H9 (cell line): ENCODE results near the gene KRTAP2-3. TPM values are rescaled to one million over a fixed set of nuclear protein-coding genes. Genes with fewer than 3 reads are reported as not detected.

Experiments used
- DNase-seq: peaks from one replicate; pipeline ENCODE4 v3.0.0-alpha.2; 2017
- H2AFZ ChIP-seq: one replicate; pipeline ENCODE4 v1.6.1; 2013; ENCODE audit warnings: mild to moderate bottlenecking, low read length, control low read depth, moderate library complexity
- H2AK5ac ChIP-seq: 2 replicates; pipeline ENCODE4 v1.6.1; 2013; ENCODE audit warnings: low read length, control low read depth, mixed read lengths; ENCODE audit not compliant: insufficient read length
- H2BK120ac ChIP-seq: one replicate; pipeline ENCODE4 v1.6.1; 2013; ENCODE audit warnings: low read depth, mild to moderate bottlenecking, low read length, control low read depth, inconsistent platforms; ENCODE audit not compliant: poor library complexity, severe bottlenecking
- H2BK12ac ChIP-seq: 2 replicates; pipeline ENCODE4 v1.6.1; 2013; ENCODE audit warnings: low read length, control low read depth, mixed read lengths, low read depth; ENCODE audit not compliant: insufficient read length
- H2BK15ac ChIP-seq: 2 replicates; pipeline ENCODE4 v1.6.1; 2013; ENCODE audit warnings: low read depth, low read length, control low read depth
- H2BK20ac ChIP-seq: one replicate; pipeline ENCODE4 v1.6.1; 2013; ENCODE audit warnings: low read depth, mild to moderate bottlenecking, low read length, control low read depth, inconsistent platforms; ENCODE audit not compliant: poor library complexity, severe bottlenecking
- H2BK5ac ChIP-seq: 2 replicates; pipeline ENCODE4 v1.6.1; 2013; ENCODE audit warnings: low read length, control low read depth, mixed read lengths; ENCODE audit not compliant: insufficient read length
- H3K14ac ChIP-seq: 2 replicates; pipeline ENCODE4 v1.6.1; 2013; ENCODE audit warnings: low read length, control low read depth; ENCODE audit not compliant: insufficient read depth
- H3K18ac ChIP-seq: 2 replicates; pipeline ENCODE4 v1.6.1; 2013; ENCODE audit warnings: low read depth, mild to moderate bottlenecking, mixed read lengths, low read length, control low read depth; ENCODE audit not compliant: insufficient read length
- H3K23ac ChIP-seq: 2 replicates; pipeline ENCODE4 v1.6.1; 2013; ENCODE audit warnings: low read length, control low read depth, mixed read lengths, low read depth; ENCODE audit not compliant: insufficient read length
- H3K23me2 ChIP-seq: 2 replicates; pipeline ENCODE4 v1.6.1; 2013; ENCODE audit warnings: low read depth, mild to moderate bottlenecking, mixed read lengths, low read length, control low read depth; ENCODE audit not compliant: insufficient read length, poor library complexity, severe bottlenecking
- H3K27ac ChIP-seq: 2 replicates; pipeline ENCODE4 v1.5.1; 2013; ENCODE audit warnings: low read length, control low read depth, mixed read lengths, low read depth; ENCODE audit not compliant: insufficient read length
- H3K27me3 ChIP-seq: 2 replicates; pipeline ENCODE4 v1.6.1; 2013; ENCODE audit warnings: low read length, control low read depth, inconsistent platforms; ENCODE audit not compliant: insufficient read depth
- H3K4ac ChIP-seq: 2 replicates; pipeline ENCODE4 v1.6.1; 2013; ENCODE audit warnings: low read depth, mild to moderate bottlenecking, control low read depth, inconsistent platforms, low read length, moderate library complexity
- H3K4me1 ChIP-seq: 2 replicates; pipeline ENCODE4 v1.6.1; 2013; ENCODE audit warnings: low read length, control low read depth, inconsistent platforms; ENCODE audit not compliant: insufficient read depth
- H3K4me2 ChIP-seq: 2 replicates; pipeline ENCODE4 v1.6.1; 2013; ENCODE audit warnings: low read length, control low read depth, mixed read lengths; ENCODE audit not compliant: insufficient read length, insufficient read depth
- H3K56ac ChIP-seq: 2 replicates; pipeline ENCODE4 v1.6.1; 2013; ENCODE audit warnings: low read depth, mild to moderate bottlenecking, mixed read lengths, low read length, control low read depth; ENCODE audit not compliant: insufficient read length
- H3K79me1 ChIP-seq: 2 replicates; pipeline ENCODE4 v1.6.1; 2013; ENCODE audit warnings: low read depth, mild to moderate bottlenecking, moderate library complexity, low read length, control low read depth, inconsistent platforms; ENCODE audit not compliant: insufficient read depth, poor library complexity, severe bottlenecking
- H3K79me2 ChIP-seq: 2 replicates; pipeline ENCODE4 v1.6.1; 2013; ENCODE audit warnings: low read length, control low read depth, inconsistent platforms; ENCODE audit not compliant: insufficient read depth
- H3K9ac ChIP-seq: 2 replicates; pipeline ENCODE4 v1.6.1; 2013; ENCODE audit warnings: low read length, control low read depth, mixed read lengths; ENCODE audit not compliant: insufficient read length; ENCODE audit errors: extremely low read depth
- H3K9me3 ChIP-seq: one replicate; pipeline ENCODE4 v1.6.1; 2013; ENCODE audit warnings: low read depth, low read length, inconsistent platforms; ENCODE audit not compliant: control insufficient read depth
- H3T11ph ChIP-seq: one replicate; pipeline ENCODE4 v1.6.1; 2013; ENCODE audit warnings: mild to moderate bottlenecking, low read length, control low read depth, inconsistent platforms
- H4K20me1 ChIP-seq: one replicate; pipeline ENCODE4 v1.6.1; 2013; ENCODE audit not compliant: control insufficient read depth, insufficient read length, insufficient read depth
- H4K5ac ChIP-seq: 2 replicates; pipeline ENCODE4 v1.6.1; 2013; ENCODE audit warnings: low read depth, mild to moderate bottlenecking, mixed read lengths, low read length, control low read depth; ENCODE audit not compliant: insufficient read length
- H4K8ac ChIP-seq: replicated peaks from 2 replicates; pipeline ENCODE4 v1.6.1; 2013; ENCODE audit warnings: low read length, control low read depth, mixed read lengths, low read depth; ENCODE audit not compliant: insufficient read length
- H4K91ac ChIP-seq: 2 replicates; pipeline ENCODE4 v1.6.1; 2013; ENCODE audit warnings: low read depth, mild to moderate bottlenecking, moderate library complexity, mixed read lengths, low read length, control low read depth; ENCODE audit not compliant: insufficient read length
- H3K27ac Mint-ChIP-seq, 3 experiments: 2 replicates in 2 of 3; 3 replicates in 1 of 3; pipeline ENCODE4 v1.8.0; 2020 to 2021; ENCODE audit warnings: mixed read lengths in 3 of 3, mild to moderate bottlenecking in 1 of 3, moderate library complexity in 1 of 3
- H3K27me3 Mint-ChIP-seq: 2 replicates; pipeline ENCODE4 v1.8.0; 2021; ENCODE audit warnings: low read depth, mild to moderate bottlenecking, moderate library complexity, mixed read lengths
- H3K36me3 Mint-ChIP-seq, 3 experiments: 2 replicates in 2 of 3; 3 replicates in 1 of 3; pipeline ENCODE4 v1.8.0; 2020 to 2021; ENCODE audit warnings: low read depth in 3 of 3, mixed read lengths in 3 of 3; ENCODE audit not compliant: insufficient read depth in 1 of 3
- H3K4me1 Mint-ChIP-seq, 2 experiments: 2 replicates each; pipeline ENCODE4 v1.8.0; 2020; ENCODE audit warnings: mixed read lengths in 2 of 2
- H3K4me3 Mint-ChIP-seq, 2 experiments: 2 replicates in 1 of 2; 3 replicates in 1 of 2; pipeline ENCODE4 v1.8.0; 2020 to 2021; ENCODE audit warnings: mild to moderate bottlenecking in 2 of 2, mixed read lengths in 2 of 2, moderate library complexity in 1 of 2
- H3K9me3 Mint-ChIP-seq, 2 experiments: 2 replicates in 1 of 2; 3 replicates in 1 of 2; pipeline ENCODE4 v1.8.0; 2020; ENCODE audit warnings: mild to moderate bottlenecking in 2 of 2, mixed read lengths in 2 of 2, moderate library complexity in 1 of 2
- CTCF ChIP-seq: fragments of 200-600 bp; sonication (generic); conservative IDR thresholded peaks from 3 replicates; pipeline ENCODE4 v1.8.0; 2021; ENCODE audit warnings: antibody characterized with exemption, mild to moderate bottlenecking
- WGBS: extraction: QIAGEN DNeasy Blood & Tissue Kit; methylation state at CpG from one replicate; pipeline ENCODE4 v1.1.7; 2013; ENCODE audit warnings: missing lambda C conversion rate, low lambda C conversion rate, mixed read lengths; ENCODE audit not compliant: insufficient read length; ENCODE audit errors: extremely low coverage; 5-methylcytosine and 5-hydroxymethylcytosine counted together
- total RNA-seq: library from RNA; stranded (reverse); gene quantifications from 2 replicates; pipeline ENCODE4 v1.2.1, GENCODE V29; 2021

The KRTAP2-3 gene
- total RNA-seq, 1 experiment from 2014 or later: not detected

GRCh38 chr17:41019415-41019814 is 40.5 kb downstream of the KRTAP2-3 start:
- Histone ChIP-seq H4K91ac (no peak overlapping the region), H3T11ph (no peak overlapping the region), H2BK20ac (no peak overlapping the region), H3K56ac (no peak overlapping the region), H3K79me2 (no peaks in the 10 kb centered on the region), H3K4ac (no peak overlapping the region), H4K8ac (no peak overlapping the region), H3K27me3 (no peaks in the 10 kb centered on the region), H2AK5ac (no peak overlapping the region), H2AFZ (no peak overlapping the region), H2BK12ac (no peak overlapping the region), H3K4me2 (no peak overlapping the region), H3K4me1 (no peaks in the 10 kb centered on the region), H3K27ac (no peak overlapping the region), H3K9ac (no peak overlapping the region), H3K14ac (no peak overlapping the region), H3K9me3 (no peaks in the 10 kb centered on the region), H3K23ac (no peak overlapping the region), H4K20me1 (no peaks in the 10 kb centered on the region), H3K18ac (no peak overlapping the region), H4K5ac (no peak overlapping the region), H2BK120ac (no peak overlapping the region), H2BK5ac (no peak overlapping the region), H3K23me2 (no peaks in the 10 kb centered on the region), H3K79me1 (no peaks in the 10 kb centered on the region), H2BK15ac (no peak overlapping the region)
- H3K36me3 Mint-ChIP-seq: no peaks in the 10 kb centered on the region
- no peak overlapping the region for H3K27ac Mint-ChIP-seq
- WGBS: no CpG with 5 or more reads among the region's 3 CpGs
- DNase-seq: no peak
- H3K27me3 Mint-ChIP-seq: no peaks in the 10 kb centered on the region
- TF ChIP-seq CTCF: no peak
- peaks cover 0 to 3% of the 10 kb centered on the region in 2 experiments; a peak in 1 of 5 replicates for H3K9me3 Mint-ChIP-seq
- peaks cover 0 to 2% of the 10 kb centered on the region in 2 experiments; a peak in 1 of 4 replicates for H3K4me1 Mint-ChIP-seq
- no peak overlapping the region for H3K4me3 Mint-ChIP-seq
